Heart left ventricle (tissue), 16 donors: ENCODE measurements around the gene SORBS1. TPM values are rescaled to one million over a fixed set of nuclear protein-coding genes. Genes with fewer than 3 reads are reported as not detected.

Source experiments
- ATAC-seq, 4 donors: fragments of 200-7000 bp; cut with Tn5 transposase; one replicate each; pipeline ENCODE4 v1.9.1; 2020 to 2022; ENCODE audit warnings: moderate library complexity in 4 of 4, mild to moderate bottlenecking in 3 of 4, moderate number of reproducible peaks in 1 of 4
- DNase-seq, 5 donors: peaks; one replicate each; pipeline ENCODE4 v3.0.0-alpha.2; 2020
- H3K27ac ChIP-seq, 12 donors: fragments of 200-600 bp; sonication (generic) in 4 of 12; one replicate each; pipeline versions ENCODE4 v1.5.0 to v1.8.0; 2016 to 2022; ENCODE audit warnings: mild to moderate bottlenecking in 2 of 12
- H3K27me3 ChIP-seq, 9 donors: fragments of 200-600 bp; sonication (generic) in 2 of 9; one replicate each; pipeline versions ENCODE4 v1.5.1 to v1.8.0; 2016 to 2022; ENCODE audit warnings: mild to moderate bottlenecking in 3 of 9
- H3K36me3 ChIP-seq, 9 donors: fragments of 200-600 bp; sonication (generic) in 2 of 9; one replicate each; pipeline versions ENCODE4 v1.5.0 to v1.8.0; 2018 to 2022; ENCODE audit warnings: mild to moderate bottlenecking in 2 of 9
- H3K4me1 ChIP-seq, 12 donors: fragments of 200-600 bp; sonication (generic) in 4 of 12; one replicate each; pipeline versions ENCODE4 v1.5.0 to v1.8.0; 2016 to 2022; ENCODE audit warnings: mild to moderate bottlenecking in 3 of 12
- H3K4me3 ChIP-seq, 12 donors: fragments of 200-600 bp; sonication (generic) in 4 of 12; one replicate each; pipeline versions ENCODE4 v1.5.0 to v1.8.0; 2017 to 2022; ENCODE audit warnings: mild to moderate bottlenecking in 9 of 12, moderate library complexity in 4 of 12
- H3K9me3 ChIP-seq, 12 donors: fragments of 200-600 bp; sonication (generic) in 4 of 12; one replicate each; pipeline versions ENCODE4 v1.5.0 to v1.8.0; 2016 to 2022; ENCODE audit warnings: mild to moderate bottlenecking in 1 of 12
- CTCF ChIP-seq, 12 donors: fragments of 200-600 bp; sonication (generic) in 4 of 12; IDR thresholded peaks; one replicate each; pipeline versions ENCODE4 v1.5.0 to v1.8.0; 2018 to 2022; ENCODE audit warnings: antibody characterized with exemption in 12 of 12, mild to moderate bottlenecking in 5 of 12
- POLR2A ChIP-seq, 2 donors: fragments of 450-650 bp; IDR thresholded peaks; one replicate each; pipeline ENCODE4 v1.6.1; 2017; ENCODE audit warnings: antibody characterized with exemption in 2 of 2, mild to moderate bottlenecking in 2 of 2, moderate library complexity in 2 of 2
- WGBS, 4 donors: extraction: QIAGEN DNeasy Blood & Tissue Kit in 2 of 4; methylation state at CpG; one replicate each; pipeline versions ENCODE4 v1.1.5 to v1.1.7; 2013 to 2018; 5-methylcytosine and 5-hydroxymethylcytosine counted together
- intact Hi-C, 10 donors: fragments of 100-400 bp; cut with DNase I; formaldehyde crosslinking; loops; one replicate each; pipeline versions ENCODE4 v1.11.1 to v1.14.2; 2022
- polyA plus RNA-seq, 2 donors: library from polyadenylated mRNA; stranded (reverse); fragments of 200-250 nt; gene quantifications; one replicate each; pipeline ENCODE4 v1.2.3, GENCODE V29; 2013
- total RNA-seq, 9 donors: library from RNA; depleted of rRNA in 2 of 9; stranded (reverse); fragments of >200 nt in 2 of 9; fragmentation: NEBNext Ultra II Directional in 3 of 9; extraction: Animal tissue kit (Norgen Biotek cat#: 25700) in 3 of 9; gene quantifications; one replicate each; pipeline versions ENCODE4 v1.1.0 to v1.2.4, GENCODE V29; 2016 to 2023
- donor health status: ischemic (EF 13 %, LVEDD 7.1; RV severe dilation, severe dysfunction).
- donor health status: healthy with polysubstance abuse.
- donor health status: DM: no; HTN: yes; CAD: no.
- donor health status: DM: no; HTN: no; CAD: no.
- donor health status: ischemic (EF 25% LVEDD 6.9; RV normal size, moderate dysfunction).
- donor health status: ischemic (EF 25% LVEDD 5.7; RV mildly dilated, moderate dysfunction).
- donor health status: healthy.
- donor health status: DM: yes; HTN: yes; CAD: no.
- donor health status: ischemic (EF 35%, LVEDD 5.7; RV mildly dilated, moderate dysfunction).
- donor health status: nonischemic (EF 11% LVEDD 7.7; RV severe dilation, severe dysfunction).
- donor health status: DM: yes; HTN: yes; CAD: no.
- donor health status: PGD.
- donor health status: ischemic (EF 29% LVEDD 5.4; RV normal size, mild dysfunction).
- donor health status: nonischemic (EF 23%, LVEDD 6.1; RV moderate dilation, normal function).

Gene SORBS1
- total and polyA plus RNA-seq, 11 donors, result 355 to 1,440 (median 886) TPM

- no peaks in the 10 kb centered on the region for H3K27me3 ChIP-seq
- H3K36me3 ChIP-seq, result peaks cover 0 to 69% (median 45%) of the 10 kb centered on the region in 9 donors
- H3K4me3 ChIP-seq, result no peak overlapping the region
- H3K27ac ChIP-seq, result peak overlapping the region in 5 of 12 donors; percentile 14 to 36 (median 24)
- DNase-seq, result no peak
- WGBS, 4 donors, result 79 to 100% (median 85%) methylated on average over 1 of the region's 1 CpG
- peaks cover 0 to 67% (median 28%) of the 10 kb centered on the region in 12 donors for H3K4me1 ChIP-seq
- TF ChIP-seq POLR2A (IDR thresholded peaks at IDR 0.05), result no peak
- no peak for TF ChIP-seq CTCF (IDR thresholded peaks at IDR 0.05)
- intact Hi-C loops, result no loop called here
- H3K9me3 ChIP-seq, result no peaks in the 10 kb centered on the region
- ATAC-seq, result no peak
Observed at GRCh38 chr10:95312986-95313495, 248.1 kb downstream of the SORBS1 start.

- Histone ChIP-seq H3K27me3 (no peaks in the 10 kb centered on the region), H3K4me3 (no peak overlapping the region), H3K27ac (peak overlapping the region in 4 of 12 donors; percentile 10 to 36 (median 27)), H3K36me3 (peaks cover 0 to 61% (median 39%) of the 10 kb centered on the region in 9 donors), H3K4me1 (peaks cover 0 to 68% (median 32%) of the 10 kb centered on the region in 12 donors), H3K9me3 (no peaks in the 10 kb centered on the region)
- ATAC-seq (no peak), DNase-seq (no peak)
- no peak for TF ChIP-seq CTCF (IDR thresholded peaks at IDR 0.05)
- WGBS, 4 donors, result 44 to 57% (median 50%) methylated on average over 6 of the region's 6 CpGs
- intact Hi-C loops, result no loop called here
Observed at GRCh38 chr10:95312257-95312656, 248.9 kb downstream of the SORBS1 start.

GRCh38 chr10:95309958-95310357, 251.2 kb downstream of the SORBS1 start:
- ATAC-seq (no peak), DNase-seq (no peak)
- H3K27me3 ChIP-seq, result no peaks in the 10 kb centered on the region
- 18 to 61% (median 48%) methylated on average over 1 of the region's 1 CpG for WGBS, 4 donors
- no peaks in the 10 kb centered on the region for H3K9me3 ChIP-seq
- TF ChIP-seq POLR2A (IDR thresholded peaks at IDR 0.05), result no peak
- no peak for TF ChIP-seq CTCF (IDR thresholded peaks at IDR 0.05)
- H3K4me3 ChIP-seq, result no peak overlapping the region
- intact Hi-C loops, result no loop called here
- peak overlapping the region in 3 of 12 donors; percentile 45 to 77 (median 64) for H3K27ac ChIP-seq
- peaks cover 0 to 38% (median 18%) of the 10 kb centered on the region in 9 donors for H3K36me3 ChIP-seq
- peaks cover 0 to 61% (median 31%) of the 10 kb centered on the region in 12 donors for H3K4me1 ChIP-seq

GRCh38 chr10:95308389-95309302, 252.5 kb downstream of the SORBS1 start:
- no peaks in the 10 kb centered on the region for H3K27me3 ChIP-seq
- H3K4me1 ChIP-seq, result peaks cover 0 to 55% (median 31%) of the 10 kb centered on the region in 12 donors
- H3K9me3 ChIP-seq, result no peaks in the 10 kb centered on the region
- intact Hi-C loops, result no loop called here
- H3K27ac ChIP-seq, result peak overlapping the region; percentile 5 to 77 (median 50)
- ATAC-seq (peak; percentile 30 to 81 (median 69)), DNase-seq (peak; percentile 62 to 88 (median 72))
- TF ChIP-seq POLR2A (IDR thresholded peaks at IDR 0.05), result no peak
- no peak for TF ChIP-seq CTCF (IDR thresholded peaks at IDR 0.05)
- WGBS, 4 donors, result 22 to 37% (median 27%) methylated on average over 8 of the region's 8 CpGs
- peaks cover 0 to 25% (median 5%) of the 10 kb centered on the region in 9 donors for H3K36me3 ChIP-seq
- H3K4me3 ChIP-seq, result no peak overlapping the region
